Naive thymus-derived CD4-positive, alpha-beta T cell (primary cell): ENCODE results near the gene MST1. TPM values are rescaled to one million over a fixed set of nuclear protein-coding genes. Genes with fewer than 3 reads are reported as not detected.

Source experiments
- ATAC-seq: fragments of 150-1000 bp; cut with Tn5 transposase; 2 replicates; pipeline ENCODE4 v1.10.0; 2021; ENCODE audit warnings: mild to moderate bottlenecking, moderate library complexity
- CTCF ChIA-PET: fragments of 350-600 bp; sonication (Branson Sonifier 250); formaldehyde crosslinking; loops from one replicate; lab custom pipeline; 2021; ENCODE audit warnings: antibody characterized with exemption; lab: Charles Lee
- POLR2A ChIA-PET: fragments of 350-600 bp; sonication (Branson Sonifier 250); formaldehyde crosslinking; loops from one replicate; lab custom pipeline; 2021; ENCODE audit warnings: antibody characterized with exemption, inconsistent platforms; lab: Charles Lee
- DNase-seq, 9 donors: peaks; one replicate each; pipeline versions ENCODE4 v3.0.0 to v3.0.0-alpha.2; 2020 to 2022; ENCODE audit warnings: mixed read lengths in 1 of 9
- H3K27ac ChIP-seq: one replicate; pipeline ENCODE4 v1.7.0; 2013; ENCODE audit warnings: mild to moderate bottlenecking, low read depth, low read length, moderate library complexity
- H3K27me3 ChIP-seq, 2 donors: one replicate each; pipeline ENCODE4 v1.7.0; 2013; ENCODE audit warnings: low read length in 2 of 2, mild to moderate bottlenecking in 2 of 2, moderate library complexity in 2 of 2; ENCODE audit not compliant: control insufficient read depth in 2 of 2, insufficient read depth in 2 of 2
- H3K36me3 ChIP-seq, 3 experiments: 1 replicate in 2 of 3; 2 replicates in 1 of 3; pipeline ENCODE4 v1.7.0; 2013; ENCODE audit warnings: low read length in 3 of 3, mild to moderate bottlenecking in 3 of 3, moderate library complexity in 1 of 3; ENCODE audit not compliant: insufficient read depth in 3 of 3, control insufficient read depth in 2 of 3
- H3K4me1 ChIP-seq, 2 donors: one replicate each; pipeline ENCODE4 v1.7.0; 2013; ENCODE audit warnings: low read length in 2 of 2, mild to moderate bottlenecking in 2 of 2, moderate library complexity in 1 of 2; ENCODE audit not compliant: control insufficient read depth in 2 of 2, insufficient read depth in 2 of 2
- H3K4me3 ChIP-seq: 2 replicates; pipeline ENCODE4 v1.7.0; 2013; ENCODE audit warnings: mild to moderate bottlenecking, low read length
- H3K9me3 ChIP-seq, 3 experiments: 1 replicate in 2 of 3; 2 replicates in 1 of 3; pipeline ENCODE4 v1.7.0; 2013; ENCODE audit warnings: low read length in 3 of 3; ENCODE audit not compliant: control insufficient read depth in 2 of 3
- H3K27ac Mint-ChIP-seq, 9 donors: one replicate each; pipeline ENCODE4 v1.8.0; 2020 to 2022; ENCODE audit warnings: mixed read lengths in 9 of 9, mild to moderate bottlenecking in 8 of 9, moderate library complexity in 5 of 9, inconsistent platforms in 2 of 9
- H3K27me3 Mint-ChIP-seq, 5 donors: one replicate each; pipeline ENCODE4 v1.8.0; 2021 to 2022; ENCODE audit warnings: mixed read lengths in 5 of 5, mild to moderate bottlenecking in 1 of 5
- H3K36me3 Mint-ChIP-seq, 5 donors: one replicate each; pipeline ENCODE4 v1.8.0; 2020 to 2022; ENCODE audit warnings: mixed read lengths in 5 of 5, mild to moderate bottlenecking in 3 of 5, inconsistent platforms in 1 of 5
- H3K4me1 Mint-ChIP-seq, 7 donors: one replicate each; pipeline ENCODE4 v1.8.0; 2020 to 2022; ENCODE audit warnings: mixed read lengths in 7 of 7, mild to moderate bottlenecking in 3 of 7, inconsistent platforms in 1 of 7
- H3K4me3 Mint-ChIP-seq, 10 donors: one replicate each; pipeline ENCODE4 v1.8.0; 2020 to 2022; ENCODE audit warnings: mild to moderate bottlenecking in 10 of 10, mixed read lengths in 10 of 10, moderate library complexity in 6 of 10, inconsistent platforms in 2 of 10
- H3K9me3 Mint-ChIP-seq, 11 donors: one replicate each; pipeline ENCODE4 v1.8.0; 2020 to 2022; ENCODE audit warnings: mixed read lengths in 11 of 11, mild to moderate bottlenecking in 4 of 11, inconsistent platforms in 1 of 11, moderate library complexity in 1 of 11
- intact Hi-C, 2 donors: fragments of 100-400 bp; cut with micrococcal nuclease; formaldehyde crosslinking; loops; one replicate each; pipeline ENCODE4 v1.15.1; 2023
- polyA plus RNA-seq, 2 donors: library from polyadenylated mRNA; unstranded; fragments of 300-500 nt; fragmentation: Illumina TruSeq; gene quantifications; one replicate each; pipeline ENCODE4 v1.2.3, GENCODE V29; 2021
- total RNA-seq, 6 experiments: library from RNA in 5 of 6; stranded (reverse) in 5 of 6; gene quantifications; 1 replicate in 5 of 6; 2 replicates in 1 of 6; pipeline ENCODE4 v1.2.3 and lab custom pipeline; 2021 to 2026

Gene MST1
- total and polyA plus RNA-seq, 7 experiments from 2014 or later: 0.90 to 12.8 (median 9.6) TPM

DNA sequence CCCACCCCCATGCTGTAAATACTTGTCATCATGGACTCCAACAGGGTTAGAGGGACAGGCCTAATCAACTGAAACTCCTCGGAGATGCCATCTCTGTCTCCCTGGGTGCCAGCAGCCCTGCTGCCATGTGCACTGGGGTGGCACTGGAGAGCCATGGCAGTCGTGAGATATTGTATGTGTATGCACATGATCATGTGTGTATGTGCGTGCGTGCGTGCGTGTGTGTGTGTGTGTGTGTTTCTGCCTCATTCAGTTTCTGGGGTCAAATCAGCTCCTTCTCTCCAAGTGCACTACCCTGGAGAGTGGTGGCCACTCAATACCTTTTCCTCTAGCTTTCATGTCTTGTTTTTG is 18.4 kb downstream of the MST1 start:
- intact Hi-C loops: loop anchor here (1.0 to 10.0 kb wide), 9 partner anchors 104 to 894 kb away; partner anchors contain the start of genes C3orf18 (in 1 of the 2), HEMK1 (in 1 of the 2), HYAL3 (in 1 of the 2) and KLHDC8B (in 1 of the 2)
- Histone ChIP-seq H3K36me3 (peaks cover 0 to 8% (median 0%) of the 10 kb centered on the region in 3 experiments), H3K27me3 (no peaks in the 10 kb centered on the region), H3K27ac (no peak overlapping the region), H3K9me3 (no peaks in the 10 kb centered on the region), H3K4me1 (peaks cover 16 to 19% of the 10 kb centered on the region in 2 donors), H3K4me3 (no peak overlapping the region)
- Mint-ChIP-seq H3K27me3 (peaks cover 0 to 3% (median 0%) of the 10 kb centered on the region in 5 donors), H3K4me1 (peaks cover 14 to 33% (median 25%) of the 10 kb centered on the region in 7 donors), H3K36me3 (no peaks in the 10 kb centered on the region), H3K4me3 (no peak overlapping the region), H3K9me3 (no peaks in the 10 kb centered on the region), H3K27ac (peak overlapping the region in 3 of 9 donors; percentile 2 to 84 (median 66))
- no peak for DNase-seq
- ChIA-PET CTCF (interaction anchor here (0.7 to 5.4 kb wide), 7 partner anchors 11 to 393 kb away, joined by 3 to 111 read pairs (median 4); no protein-coding TSS in a partner anchor), POLR2A (interaction anchor here (3.4 kb wide), 1 partner anchor 131 kb away, joined by 45 read pairs; no protein-coding TSS in a partner anchor)
- no peak for ATAC-seq

GRCh38 chr3:49669352-49669751 is 19.9 kb downstream of the MST1 start:
- no peak overlapping the region for H3K4me3 ChIP-seq
- H3K36me3 ChIP-seq: peaks cover 0 to 2% (median 0%) of the 10 kb centered on the region in 3 experiments
- POLR2A ChIA-PET: interaction anchor here (1.8 kb wide), 1 partner anchor 130 kb away, joined by 6 read pairs; no protein-coding TSS in a partner anchor
- H3K36me3 Mint-ChIP-seq: no peaks in the 10 kb centered on the region
- H3K27me3 Mint-ChIP-seq: peaks cover 0 to 3% (median 0%) of the 10 kb centered on the region in 5 donors
- peaks cover 7 to 24% (median 13%) of the 10 kb centered on the region in 7 donors for H3K4me1 Mint-ChIP-seq
- intact Hi-C loops: no loop called here
- H3K9me3 Mint-ChIP-seq: no peaks in the 10 kb centered on the region
- DNase-seq (no peak), ATAC-seq (no peak)
- H3K9me3 ChIP-seq: no peaks in the 10 kb centered on the region
- H3K4me1 ChIP-seq: peaks cover 6% of the 10 kb centered on the region in 2 donors
- H3K27ac ChIP-seq: no peak overlapping the region
- no peak overlapping the region for H3K4me3 Mint-ChIP-seq
- CTCF ChIA-PET: interaction anchor here (5.4 kb wide), 1 partner anchor 129 kb away, joined by 111 read pairs; no protein-coding TSS in a partner anchor
- no peaks in the 10 kb centered on the region for H3K27me3 ChIP-seq
- peak overlapping the region in 1 of 9 donors; percentile 5 for H3K27ac Mint-ChIP-seq

GRCh38 chr3:49668861-49669260 is 20.4 kb downstream of the MST1 start:
- no peak for ATAC-seq
- peaks cover 0 to 7% (median 0%) of the 10 kb centered on the region in 5 donors for H3K27me3 Mint-ChIP-seq
- no peaks in the 10 kb centered on the region for H3K27me3 ChIP-seq
- no peak overlapping the region for H3K4me3 Mint-ChIP-seq
- H3K4me1 Mint-ChIP-seq: peaks cover 7 to 24% (median 12%) of the 10 kb centered on the region in 7 donors
- H3K9me3 ChIP-seq: no peaks in the 10 kb centered on the region
- no peak for DNase-seq
- H3K4me1 ChIP-seq: peaks cover 6% of the 10 kb centered on the region in 2 donors
- no peak overlapping the region for H3K4me3 ChIP-seq
- H3K27ac Mint-ChIP-seq: no peak overlapping the region
- POLR2A ChIA-PET: interaction anchor here (0.6 to 1.8 kb wide), 2 partner anchors 97 to 129 kb away, joined by 3 to 6 read pairs; no protein-coding TSS in a partner anchor
- intact Hi-C loops: no loop called here
- CTCF ChIA-PET: interaction anchor here (5.4 kb wide), 1 partner anchor 128 kb away, joined by 111 read pairs; no protein-coding TSS in a partner anchor
- no peak overlapping the region for H3K27ac ChIP-seq
- no peaks in the 10 kb centered on the region for H3K36me3 Mint-ChIP-seq
- no peaks in the 10 kb centered on the region for H3K36me3 ChIP-seq
- H3K9me3 Mint-ChIP-seq: no peaks in the 10 kb centered on the region

DNA sequence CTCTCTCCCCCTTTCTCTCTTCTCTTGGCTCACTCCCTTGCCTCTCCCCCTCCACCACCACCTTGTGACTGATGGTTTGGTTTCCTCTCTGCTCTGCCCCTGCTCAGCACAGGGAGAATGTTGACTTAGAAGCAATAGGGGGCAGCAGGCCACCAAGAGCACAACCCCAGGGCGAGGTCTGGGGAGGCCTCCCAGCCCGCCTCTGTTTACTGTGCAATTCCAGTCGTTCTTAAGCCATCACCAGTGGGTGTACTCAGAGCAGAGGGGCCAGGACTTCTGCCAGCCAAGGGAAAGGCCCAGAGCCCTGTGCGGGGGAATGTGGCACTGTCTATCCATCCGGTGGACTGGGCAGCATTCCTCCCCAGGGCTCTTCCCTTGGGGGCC is 20.9 kb downstream of the MST1 start:
- Mint-ChIP-seq H3K4me3 (no peak overlapping the region), H3K27ac (no peak overlapping the region), H3K9me3 (no peaks in the 10 kb centered on the region), H3K36me3 (no peaks in the 10 kb centered on the region), H3K27me3 (peaks cover 0 to 8% (median 0%) of the 10 kb centered on the region in 5 donors), H3K4me1 (peaks cover 6 to 20% (median 8%) of the 10 kb centered on the region in 7 donors)
- Histone ChIP-seq H3K9me3 (no peaks in the 10 kb centered on the region), H3K27ac (no peak overlapping the region), H3K36me3 (no peaks in the 10 kb centered on the region), H3K27me3 (no peaks in the 10 kb centered on the region), H3K4me3 (no peak overlapping the region), H3K4me1 (peaks cover 4 to 5% of the 10 kb centered on the region in 2 donors)
- POLR2A ChIA-PET: interaction anchor here (0.6 to 1.8 kb wide), 2 partner anchors 97 to 129 kb away, joined by 3 to 6 read pairs; no protein-coding TSS in a partner anchor
- CTCF ChIA-PET: interaction anchor here (5.4 kb wide), 1 partner anchor 128 kb away, joined by 111 read pairs; no protein-coding TSS in a partner anchor
- DNase-seq (no peak), ATAC-seq (no peak)
- intact Hi-C loops: no loop called here

GRCh38 chr3:49667701-49668413 is 21.4 kb downstream of the MST1 start:
- Mint-ChIP-seq H3K27me3 (peaks cover 0 to 8% (median 0%) of the 10 kb centered on the region in 5 donors), H3K4me3 (no peak overlapping the region), H3K4me1 (peaks cover 6 to 16% (median 8%) of the 10 kb centered on the region in 7 donors), H3K9me3 (no peaks in the 10 kb centered on the region), H3K36me3 (no peaks in the 10 kb centered on the region), H3K27ac (no peak overlapping the region)
- intact Hi-C loops: no loop called here
- no peak overlapping the region for H3K4me3 ChIP-seq
- no peaks in the 10 kb centered on the region for H3K27me3 ChIP-seq
- CTCF ChIA-PET: no interaction called here
- DNase-seq (no peak), ATAC-seq (no peak)
- H3K36me3 ChIP-seq: no peaks in the 10 kb centered on the region
- H3K27ac ChIP-seq: no peak overlapping the region
- no peaks in the 10 kb centered on the region for H3K9me3 ChIP-seq
- POLR2A ChIA-PET: no interaction called here
- no peaks in the 10 kb centered on the region for H3K4me1 ChIP-seq

DNA sequence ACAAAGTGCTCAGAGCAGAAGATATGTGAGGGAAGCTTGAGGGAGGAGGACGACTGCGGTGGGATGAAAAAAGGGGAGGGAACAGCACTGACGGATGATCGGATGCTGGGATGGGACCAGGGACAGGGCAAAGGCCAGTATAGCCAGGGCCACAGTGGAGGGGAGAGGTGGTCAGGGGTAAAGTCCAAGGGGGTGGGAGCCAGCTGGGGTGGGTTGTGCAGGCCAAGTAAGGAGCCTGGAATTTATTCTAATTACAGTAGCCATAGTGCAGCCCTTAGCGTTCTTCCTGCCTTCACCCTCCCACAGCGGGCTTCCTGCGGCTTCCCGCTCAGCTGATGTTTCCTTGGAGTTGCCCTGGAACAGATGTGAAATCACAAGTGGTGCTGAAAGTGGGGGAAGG is 22.7 kb downstream of the MST1 start:
- H3K27me3 ChIP-seq: no peaks in the 10 kb centered on the region
- Mint-ChIP-seq H3K27ac (no peak overlapping the region), H3K36me3 (no peaks in the 10 kb centered on the region), H3K4me3 (no peak overlapping the region), H3K4me1 (peaks cover 0 to 9% (median under 1%) of the 10 kb centered on the region in 7 donors), H3K27me3 (peaks cover 0 to 8% (median 0%) of the 10 kb centered on the region in 5 donors), H3K9me3 (no peaks in the 10 kb centered on the region)
- no peaks in the 10 kb centered on the region for H3K4me1 ChIP-seq
- no peak overlapping the region for H3K4me3 ChIP-seq
- no peak for ATAC-seq
- H3K27ac ChIP-seq: no peak overlapping the region
- ChIA-PET POLR2A (interaction anchor here (0.7 kb wide), 1 partner anchor 186 kb away, joined by 3 read pairs; no protein-coding TSS in a partner anchor), CTCF (interaction anchor here (2.5 kb wide), 1 partner anchor 127 kb away, joined by 10 read pairs; no protein-coding TSS in a partner anchor)
- H3K36me3 ChIP-seq: no peaks in the 10 kb centered on the region
- intact Hi-C loops: no loop called here
- DNase-seq: no peak
- no peaks in the 10 kb centered on the region for H3K9me3 ChIP-seq
